GM19452 (cell line): Measurements from ENCODE around the gene SORCS1.

ENCODE experiments used
- ATAC-seq: cut with Tn5 transposase; IDR thresholded peaks from one replicate; pipeline ENCODE4 v1.9.1; 2021; ENCODE audit not compliant: unreplicated experiment

SORCS1 gene

GRCh38 chr10:106682175-106682574, 482.3 kb downstream of the SORCS1 start:
- no peak for ATAC-seq

DNA sequence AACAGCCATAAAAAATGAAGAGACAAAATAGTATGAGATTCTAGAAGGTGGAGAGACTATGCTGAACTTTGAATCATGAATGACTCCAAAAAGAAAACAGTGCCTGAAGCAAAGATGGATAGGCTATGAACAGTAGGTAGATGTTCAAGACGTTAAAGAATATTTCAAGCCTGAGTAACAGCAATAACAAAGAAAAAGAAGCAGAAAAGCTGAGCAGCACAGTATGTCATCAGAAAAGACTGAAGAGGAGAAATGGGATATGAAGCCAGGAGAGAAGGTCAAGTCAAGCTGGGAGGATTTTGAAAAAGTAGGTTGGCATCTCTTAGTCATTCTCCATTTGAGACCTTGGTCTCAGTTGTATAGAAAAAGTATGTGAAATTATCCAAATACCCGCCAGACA, 484.4 kb downstream of the SORCS1 start:
- no peak for ATAC-seq

GRCh38 chr10:106679314-106679713, 485.2 kb downstream of the SORCS1 start:
- ATAC-seq = no peak

DNA sequence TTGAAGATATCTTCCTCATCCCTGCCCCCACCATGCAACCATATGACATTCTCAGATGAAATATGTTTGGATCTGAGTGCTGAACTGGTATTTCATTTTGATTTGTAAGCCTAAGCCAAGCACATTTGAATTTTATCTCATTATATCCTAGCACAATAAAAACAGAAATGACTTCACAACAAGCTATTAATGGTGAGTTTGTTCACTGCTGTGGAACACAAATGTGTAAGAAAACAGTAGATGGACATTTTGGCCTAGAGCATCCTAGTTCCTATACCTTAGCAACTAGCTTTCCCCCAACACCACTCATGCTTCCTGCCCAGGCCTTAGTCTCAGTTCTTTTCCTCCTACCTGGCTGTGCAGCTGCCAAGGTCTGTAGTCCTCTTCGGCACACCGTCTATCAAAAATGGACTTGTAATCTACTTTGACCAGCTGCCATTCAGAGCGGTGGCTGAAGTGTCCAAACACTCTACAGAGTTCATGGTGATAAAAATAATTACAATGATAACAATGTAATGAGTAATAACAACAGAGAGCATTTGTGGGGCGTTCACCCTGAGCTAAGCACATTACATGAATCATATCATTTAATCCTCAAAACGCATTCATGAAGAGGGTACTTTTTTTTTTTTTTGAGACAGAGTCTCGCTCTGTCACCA, 491.9 kb downstream of the SORCS1 start:
- ATAC-seq = no peak

DNA sequence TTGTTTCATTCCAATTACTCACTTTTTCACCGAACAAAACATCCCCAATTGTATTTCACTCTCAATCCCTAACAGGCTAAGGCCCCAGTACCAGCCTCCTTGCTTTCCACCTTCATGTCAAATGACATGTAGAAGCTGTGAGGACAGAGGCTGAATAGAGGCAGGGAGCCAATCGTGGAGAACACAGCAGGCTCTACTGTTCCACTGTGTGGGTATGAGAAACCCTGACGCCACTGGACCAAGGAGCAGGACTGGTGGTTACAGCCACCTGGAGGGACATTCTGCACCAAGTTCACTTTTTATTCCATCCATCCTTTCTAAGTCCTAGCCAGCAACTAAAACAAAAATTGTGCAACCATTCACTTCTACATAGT, 502.8 kb downstream of the SORCS1 start:
- no peak for ATAC-seq

DNA sequence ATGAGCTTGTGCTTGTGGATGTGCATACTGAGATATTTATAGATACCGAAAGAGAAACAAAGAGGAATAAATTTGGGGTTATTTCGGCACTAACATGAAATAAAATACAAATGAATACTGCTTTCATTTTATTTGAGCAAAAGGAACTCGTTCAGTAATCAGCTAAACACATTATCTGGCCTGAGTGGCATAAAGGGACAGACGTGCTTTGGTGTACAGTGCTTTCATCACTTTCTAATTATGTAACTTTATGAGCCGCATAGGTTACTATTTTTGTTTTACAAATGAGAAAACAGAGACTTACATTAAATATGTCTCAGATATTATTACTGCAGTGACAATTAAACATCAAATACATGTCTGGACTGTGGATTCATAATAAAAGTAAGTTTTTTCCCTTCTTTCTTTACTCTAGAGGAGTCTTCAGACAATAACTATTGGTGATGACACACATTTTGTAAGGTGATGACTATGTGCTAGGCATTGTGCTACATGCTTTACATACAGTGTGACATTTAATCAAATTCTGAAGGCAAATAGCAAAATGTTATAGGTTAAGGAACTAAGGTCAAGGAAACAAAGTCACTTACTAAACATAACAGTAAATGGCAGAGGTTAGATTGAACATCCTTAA, 503.3 kb downstream of the SORCS1 start:
- no peak for ATAC-seq

GRCh38 chr10:106660550-106660949, 504.0 kb downstream of the SORCS1 start:
- no peak for ATAC-seq

- ATAC-seq = no peak
Measured at GRCh38 chr10:106655636-106656035, 508.9 kb downstream of the SORCS1 start.

- ATAC-seq = no peak
Measured at GRCh38 chr10:106655165-106655564, 509.3 kb downstream of the SORCS1 start.

DNA sequence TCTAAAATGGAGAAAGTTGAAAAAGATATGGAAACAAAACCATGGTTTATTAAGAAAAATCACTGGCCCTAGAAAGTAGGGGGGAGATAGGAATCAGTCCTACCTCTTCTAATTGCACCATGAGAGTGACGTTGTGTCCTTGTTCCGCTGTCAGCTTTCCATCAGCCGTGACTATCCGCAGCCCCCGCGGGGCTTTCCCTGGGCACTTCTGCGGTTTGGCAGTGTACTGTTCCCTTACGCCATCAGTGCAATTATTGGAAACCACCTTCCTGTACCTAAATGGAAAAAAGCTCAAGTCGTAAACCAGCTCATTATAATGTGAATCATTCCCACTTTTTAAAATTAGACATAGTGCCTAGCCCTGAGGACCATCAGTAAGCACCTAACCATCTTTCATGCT, 512.2 kb downstream of the SORCS1 start:
- no peak for ATAC-seq

DNA sequence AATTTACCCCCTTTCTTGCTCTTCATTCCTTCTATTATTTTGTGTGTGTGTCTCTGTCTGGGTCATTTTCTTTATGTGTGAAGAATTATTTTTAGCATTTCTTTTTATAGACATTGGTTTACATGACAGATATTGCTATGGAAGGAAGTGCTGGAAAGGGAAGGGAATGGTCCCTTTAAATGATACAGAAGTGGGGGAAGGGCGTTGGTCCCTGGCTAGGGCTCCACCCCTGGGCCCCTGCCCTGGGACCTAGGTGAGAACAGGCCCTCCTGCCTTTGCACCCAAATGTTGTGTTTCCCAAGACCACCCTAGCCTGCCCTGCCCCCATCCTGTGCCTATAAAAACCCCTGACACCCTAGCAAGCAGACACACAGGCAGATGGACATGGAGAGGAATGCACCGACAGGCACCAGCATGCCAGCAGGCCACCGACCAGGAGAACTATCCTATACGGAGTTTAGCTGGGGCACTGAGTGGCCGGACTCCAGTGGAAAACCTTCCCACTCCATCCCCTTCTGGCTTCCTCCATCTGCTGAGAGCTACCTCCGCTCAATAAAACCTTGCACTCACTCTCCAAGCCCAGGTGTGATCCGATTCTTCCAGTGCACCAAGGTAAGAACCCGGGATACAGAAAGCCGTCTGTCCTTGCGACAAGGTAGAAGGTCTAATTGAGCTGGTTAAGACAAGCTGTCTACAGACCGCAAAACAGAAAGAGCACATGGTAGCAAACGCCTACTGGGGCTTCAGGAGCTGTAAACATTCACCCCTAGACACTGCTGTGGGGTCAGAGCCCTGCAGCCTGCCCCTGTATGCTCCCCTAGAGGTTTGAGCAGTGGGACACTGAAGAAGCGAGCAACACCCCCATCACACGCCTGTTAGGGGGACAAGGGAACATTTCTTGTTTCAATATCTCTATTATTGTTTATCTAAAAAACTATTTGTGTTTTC, 515.7 kb downstream of the SORCS1 start:
- ATAC-seq = no peak

DNA sequence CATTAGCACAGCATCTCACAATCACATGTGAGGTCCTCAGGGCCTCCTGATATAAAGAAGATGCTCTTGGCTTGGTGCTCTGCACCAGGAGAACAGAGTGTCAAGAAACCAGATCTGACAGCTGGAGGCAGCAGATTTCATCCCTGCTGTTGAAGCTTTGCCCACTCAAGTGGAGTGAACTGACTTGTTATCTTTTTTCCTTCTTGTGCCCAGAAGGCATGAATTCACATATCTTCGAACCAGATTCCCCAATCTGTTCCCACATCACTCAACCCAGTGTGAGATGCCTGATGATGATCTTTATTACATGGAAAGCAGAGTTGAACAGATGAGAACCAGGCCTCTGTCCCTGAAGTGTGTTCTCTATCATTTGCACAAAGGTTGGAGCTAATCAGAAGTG, 521.0 kb downstream of the SORCS1 start:
- ATAC-seq = no peak

- no peak for ATAC-seq
Measured at GRCh38 chr10:106637873-106638272, 526.6 kb downstream of the SORCS1 start.

GRCh38 chr10:106636766-106637491, 527.6 kb downstream of the SORCS1 start:
- ATAC-seq = no peak

GRCh38 chr10:106635947-106636346, 528.6 kb downstream of the SORCS1 start:
- no peak for ATAC-seq

DNA sequence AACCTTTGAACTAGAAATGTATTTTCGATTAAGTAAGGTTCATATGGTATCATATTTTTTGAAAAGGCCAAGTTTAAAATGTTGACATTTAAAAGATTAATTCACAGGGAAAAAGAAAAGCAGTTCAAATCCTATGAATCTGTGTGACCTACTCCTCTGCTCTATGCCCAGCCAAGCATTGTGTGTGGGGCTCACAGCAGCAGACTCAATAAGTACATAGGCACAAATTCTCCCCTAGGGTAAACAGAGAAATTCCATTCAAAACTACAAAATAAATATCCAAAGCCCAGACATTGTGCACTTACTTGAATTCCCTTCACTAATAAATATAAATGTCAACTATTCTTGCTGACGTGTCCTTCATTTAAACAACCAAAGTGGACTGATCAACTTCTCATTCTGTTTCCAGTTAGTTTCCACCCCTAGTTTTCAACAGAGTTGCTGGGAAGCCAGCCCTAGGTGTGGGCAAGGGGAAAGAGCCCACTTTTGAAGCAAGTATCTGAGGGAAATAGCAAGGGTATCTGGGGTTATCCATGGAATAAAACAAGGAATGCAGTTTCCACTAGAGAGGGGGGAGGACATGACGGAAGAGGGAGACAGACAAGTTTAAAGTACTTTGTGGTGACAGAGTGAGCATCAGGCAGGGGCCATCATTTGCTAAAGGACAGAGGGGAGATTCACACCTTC, 533.3 kb downstream of the SORCS1 start:
- no peak for ATAC-seq

- ATAC-seq = no peak
Measured at GRCh38 chr10:106626371-106626770, 538.1 kb downstream of the SORCS1 start.

- ATAC-seq = no peak
Measured at GRCh38 chr10:106625751-106626150, 538.8 kb downstream of the SORCS1 start.

DNA sequence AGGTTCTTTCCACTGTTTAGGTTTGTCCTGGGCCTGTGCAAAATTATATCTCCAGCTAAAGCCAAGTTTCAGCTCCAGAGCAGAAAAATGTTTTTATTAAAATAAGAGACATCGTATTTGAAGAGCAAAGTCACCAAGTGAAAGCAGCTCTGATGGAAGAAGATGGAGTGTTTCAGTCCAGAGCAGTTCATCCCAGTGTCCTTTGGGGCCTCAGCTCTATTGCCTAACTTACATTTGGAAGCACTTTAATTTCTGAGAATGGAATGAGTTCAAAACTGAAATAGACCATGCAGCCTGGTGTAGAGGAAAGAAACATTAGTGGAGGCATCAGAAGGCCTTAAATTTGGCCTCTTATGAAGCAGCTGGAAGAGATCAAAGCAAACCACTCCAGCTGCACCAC, 545.2 kb downstream of the SORCS1 start:
- ATAC-seq = no peak

GRCh38 chr10:106618646-106619045, 545.9 kb downstream of the SORCS1 start:
- no peak for ATAC-seq

GRCh38 chr10:106615081-106615480, 549.4 kb downstream of the SORCS1 start:
- no peak for ATAC-seq
